ENCODE measurements around the gene NBEAL2. TPM values are rescaled to one million over a fixed set of nuclear protein-coding genes. Genes with fewer than 3 reads are reported as not detected.

The NBEAL2 gene
- total and polyA plus RNA-seq, 2 of the 8 experiments (the other 6 are each of a cell fraction or from before 2014, with no cell fraction given): 27.3 to 46.9 TPM

DNA sequence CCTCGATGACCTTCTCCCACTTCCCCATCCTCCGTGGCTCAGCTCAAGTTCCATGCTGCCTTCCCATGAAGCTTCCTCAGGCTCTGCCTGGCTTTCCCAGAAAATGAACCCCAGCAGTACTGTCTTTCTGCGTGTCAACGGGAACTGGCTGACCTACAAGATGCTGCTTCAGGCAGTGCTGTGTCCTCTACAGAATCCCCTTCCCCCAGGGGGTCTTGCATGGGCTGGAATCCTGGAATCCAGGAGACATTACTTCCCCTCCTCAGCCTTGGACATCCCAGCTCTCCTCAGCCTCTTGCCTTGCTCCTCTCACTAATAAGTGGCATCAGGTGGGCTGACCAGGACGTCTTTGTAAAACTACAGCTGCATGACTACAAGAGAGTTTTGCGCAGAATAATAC, 8.3 kb upstream of the NBEAL2 start:
- Histone ChIP-seq H3K9me3 (ENCODE audit: insufficient read depth in 2 of 2, low read depth in 1 of 2, low read length in 1 of 2) (no peaks in the 10 kb centered on the region), H2AK5ac (ENCODE audit: low read depth, low read length) (no peak overlapping the region), H4K8ac (ENCODE audit: extremely low read depth, insufficient read depth, low read length) (no peak overlapping the region), H4K5ac (ENCODE audit: insufficient read length, low read depth, low read length) (no peak overlapping the region), H3K14ac (ENCODE audit: insufficient read length) (no peak overlapping the region), H3K4me3 (ENCODE audit: extremely low read depth in 1 of 4, insufficient read depth in 2 of 4, low read depth in 3 of 4, low read length in 4 of 4) (no peak overlapping the region), H3K9ac (replicated peaks in 1 of 4; ENCODE audit: extremely low read depth in 1 of 4, low read depth in 3 of 4, low read length in 3 of 4) (no peak overlapping the region), H2BK12ac (ENCODE audit: low read depth, low read length) (no peak overlapping the region), H3K23me2 (ENCODE audit: low read depth, low read length) (no peaks in the 10 kb centered on the region; the same call in 1 of the 2 replicates), H3K36me3 (ENCODE audit: control insufficient read depth in 2 of 4, insufficient read depth in 4 of 4, low read length in 3 of 4) (peaks cover 0 to 7% (median 1%) of the 10 kb centered on the region in 4 experiments; a peak in 4 of 8 replicates), H2BK15ac (ENCODE audit: low read length) (no peak overlapping the region), H3K79me1 (ENCODE audit: low read depth, low read length) (peaks cover 29% of the 10 kb centered on the region), H3K23ac (ENCODE audit: insufficient read length) (no peak overlapping the region), H2BK120ac (replicated peaks; ENCODE audit: low read depth, low read length) (no peak overlapping the region), H2BK20ac (ENCODE audit: low read length) (no peak overlapping the region), H4K20me1 (replicated peaks in 1 of 2; ENCODE audit: control insufficient read depth in 1 of 2, insufficient read depth in 2 of 2, low read length in 2 of 2) (peaks cover 30 to 45% of the 10 kb centered on the region in 2 experiments), H3K4me2 (ENCODE audit: insufficient read depth in 1 of 2, low read depth in 2 of 2, low read length in 2 of 2) (no peak overlapping the region), H3K4me1 (replicated peaks in 1 of 4; ENCODE audit: control insufficient read depth in 3 of 4, insufficient read depth in 4 of 4, low read length in 3 of 4) (0 out of 7 replicates have a peak, but pooled peaks cover 0 to 2% (median 0%) of the 10 kb centered on the region in 4 experiments), H3K56ac (replicated peaks; ENCODE audit: insufficient read length, low read depth, low read length) (no peak overlapping the region), H3K18ac (ENCODE audit: extremely low read depth, low read length) (no peak overlapping the region), H2BK5ac (ENCODE audit: low read depth, low read length) (no peak overlapping the region), H3K79me2 (ENCODE audit: control insufficient read depth in 1 of 2, insufficient read depth in 2 of 2, low read length in 2 of 2) (peaks cover 65 to 96% of the 10 kb centered on the region in 2 experiments), H2AFZ (ENCODE audit: low read length) (no peak overlapping the region), H3K4ac (replicated peaks; ENCODE audit: insufficient read length, low read depth, low read length) (no peak overlapping the region), H3K27ac (ENCODE audit: low read depth, low read length) (no peak overlapping the region), H4K91ac (replicated peaks; ENCODE audit: insufficient read length, low read length) (no peak overlapping the region), H3K27me3 (replicated peaks in 1 of 4; ENCODE audit: control insufficient read depth in 3 of 4, extremely low read depth in 1 of 4, insufficient read depth in 3 of 4, low read length in 3 of 4) (no peaks in the 10 kb centered on the region)
- CTCF ChIA-PET (ENCODE audit: partially characterized antibody): interaction anchor here (0.9 kb wide), 1 partner anchor 51 kb away, joined by 3 read pairs; no protein-coding TSS in a partner anchor
- no peak for DNase-seq (ENCODE audit: low read depth in 1 of 2, low spot score in 2 of 2)
- TF ChIP-seq PHF8 (conservative IDR thresholded peaks at IDR 0.05; ENCODE audit: low read depth, low read length): no peak
- no peak for FAIRE-seq
- WGBS, 2 experiments (ENCODE audit: extremely low coverage in 1 of 2, insufficient coverage in 1 of 2, insufficient read length in 1 of 2, insufficient replicate concordance in 2 of 2, low coverage in 1 of 2, low lambda C conversion rate in 2 of 2, missing lambda C conversion rate in 1 of 2): 93% methylated on average over 6 of the region's 6 CpGs; no CpG with 5 or more reads in 1 of the 2 experiments
- POLR2A ChIA-PET (ENCODE audit: partially characterized antibody): interaction anchor here (1.0 kb wide), 1 partner anchor 8 kb away, joined by 3 read pairs; the partner anchor contains the start of gene NBEAL2
